ENCODE data around the gene FAM174C. TPM values are rescaled to one million over a fixed set of nuclear protein-coding genes. Genes with fewer than 3 reads are reported as not detected.
"Not testable (repeated sequence)": the region's sequence is repeated elsewhere in the genome, so short reads cannot be mapped to it uniquely, and the experiment has no call there.

FAM174C gene
- polyA plus RNA-seq, 10 donors = 7.9 to 17.0 (median 14.3) TPM

DNA sequence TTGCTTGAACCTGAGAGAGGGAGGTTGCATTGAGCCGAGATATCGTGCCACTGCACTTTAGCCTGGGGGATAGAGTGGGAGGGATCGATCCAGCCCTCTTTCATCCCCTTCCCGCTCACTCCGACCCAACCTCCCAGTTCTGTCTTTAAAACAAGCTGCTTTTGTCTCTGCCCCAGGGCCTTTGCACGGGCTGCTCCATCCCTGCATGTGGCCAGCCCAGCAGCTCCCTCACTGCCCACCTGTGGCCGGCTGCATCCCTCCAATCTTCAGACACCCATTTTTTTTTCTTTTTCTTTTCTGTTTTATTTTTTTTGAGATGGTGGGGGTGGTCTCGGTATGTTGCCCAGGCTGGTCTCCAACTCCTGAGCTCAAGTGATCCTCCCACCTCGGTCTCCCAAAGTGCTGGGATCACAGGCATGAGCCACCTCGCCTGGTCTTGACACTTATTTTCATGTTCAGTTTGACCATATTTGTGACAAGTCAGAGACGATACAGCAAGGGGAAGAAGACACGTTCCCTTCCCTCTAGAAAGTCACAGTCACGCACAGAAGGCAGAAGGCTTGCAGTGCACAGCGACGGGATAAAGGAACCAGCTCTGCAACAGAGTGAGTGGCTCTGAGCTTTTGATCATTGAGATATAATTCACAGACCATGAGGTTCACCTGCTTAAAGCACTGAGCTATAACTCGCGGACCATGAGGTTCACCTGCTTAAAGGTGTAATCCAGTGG lies 42.1 kb downstream of the FAM174C start:
- DNase-seq = no peak

DNA sequence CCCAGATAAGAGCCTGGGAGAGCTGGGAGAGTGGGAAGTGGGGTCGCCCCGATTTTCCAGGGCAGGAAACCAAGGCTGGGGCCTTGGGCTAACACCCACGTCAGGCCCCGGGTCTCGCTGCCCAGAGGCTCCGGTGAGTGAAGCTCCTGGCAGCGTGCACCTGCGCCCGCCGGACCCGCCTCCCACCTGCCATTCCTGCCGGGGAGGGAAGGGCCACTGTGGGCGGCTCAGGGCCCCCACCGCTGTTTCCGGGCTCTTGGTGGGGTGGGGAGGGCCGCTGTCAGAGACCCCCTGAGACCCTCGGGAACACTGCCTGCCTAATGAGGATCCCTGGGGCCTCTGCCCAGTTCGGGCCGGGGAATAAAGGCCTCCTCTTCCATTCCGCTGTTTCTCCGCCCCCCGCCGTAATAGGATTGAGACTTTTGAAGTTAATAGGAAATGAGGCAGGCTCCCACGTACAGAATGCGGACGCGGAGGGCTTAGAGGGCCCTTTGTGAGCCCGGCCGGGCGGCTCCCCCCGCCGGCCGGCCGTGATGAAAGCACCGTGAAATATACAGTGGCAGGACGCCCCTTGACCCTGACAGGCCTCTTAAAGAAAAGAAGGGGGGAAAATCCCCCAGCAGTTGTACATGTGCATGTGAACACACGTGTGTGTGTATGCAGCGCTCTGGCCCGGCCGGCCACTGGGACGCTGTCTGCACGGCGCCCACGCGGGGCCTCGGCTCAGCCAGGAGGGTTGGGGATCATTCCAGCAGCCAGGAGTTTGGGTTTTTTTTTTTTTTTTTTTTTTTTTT lies 43.5 kb downstream of the FAM174C start:
- DNase-seq = no peak

DNA sequence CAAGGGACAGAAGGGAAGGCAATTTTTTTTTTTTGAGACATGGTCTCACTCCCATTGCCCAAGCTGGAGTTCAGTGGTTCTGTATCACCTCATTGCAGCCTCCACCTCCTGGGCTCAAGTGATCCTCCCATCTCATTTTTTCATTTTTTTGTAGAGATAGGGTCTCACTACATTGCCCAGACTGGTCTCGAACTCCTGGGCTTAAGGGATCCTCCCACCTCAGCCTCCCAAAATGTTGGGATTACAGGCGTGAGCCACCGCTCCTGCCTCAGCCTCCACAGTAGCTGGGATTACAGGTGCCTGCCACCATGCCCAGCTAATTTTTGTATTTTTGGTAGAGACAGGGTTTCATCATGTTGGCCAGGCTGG lies 44.9 kb downstream of the FAM174C start:
- not testable (repeated sequence) for DNase-seq

DNA sequence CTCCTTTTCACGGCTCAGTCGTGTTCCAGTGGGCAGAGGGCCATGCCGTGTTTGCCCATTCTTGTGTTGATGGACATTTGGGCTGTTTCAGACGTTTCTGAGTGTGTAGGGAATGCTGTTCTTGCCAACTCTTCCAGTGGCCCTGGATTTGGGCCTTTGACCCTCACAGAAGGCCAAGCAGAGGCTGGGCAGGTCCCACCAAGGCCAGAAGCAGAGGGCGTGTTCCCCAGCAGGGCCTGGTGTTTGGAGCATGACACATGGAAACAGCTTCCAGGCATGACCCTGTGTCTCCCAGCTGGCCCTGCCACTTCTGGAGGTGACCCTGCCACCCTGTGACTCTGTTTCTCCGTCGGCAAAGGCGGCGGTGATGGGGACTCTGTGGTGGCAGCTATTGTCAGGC lies 46.2 kb downstream of the FAM174C start:
- no peak for DNase-seq

DNA sequence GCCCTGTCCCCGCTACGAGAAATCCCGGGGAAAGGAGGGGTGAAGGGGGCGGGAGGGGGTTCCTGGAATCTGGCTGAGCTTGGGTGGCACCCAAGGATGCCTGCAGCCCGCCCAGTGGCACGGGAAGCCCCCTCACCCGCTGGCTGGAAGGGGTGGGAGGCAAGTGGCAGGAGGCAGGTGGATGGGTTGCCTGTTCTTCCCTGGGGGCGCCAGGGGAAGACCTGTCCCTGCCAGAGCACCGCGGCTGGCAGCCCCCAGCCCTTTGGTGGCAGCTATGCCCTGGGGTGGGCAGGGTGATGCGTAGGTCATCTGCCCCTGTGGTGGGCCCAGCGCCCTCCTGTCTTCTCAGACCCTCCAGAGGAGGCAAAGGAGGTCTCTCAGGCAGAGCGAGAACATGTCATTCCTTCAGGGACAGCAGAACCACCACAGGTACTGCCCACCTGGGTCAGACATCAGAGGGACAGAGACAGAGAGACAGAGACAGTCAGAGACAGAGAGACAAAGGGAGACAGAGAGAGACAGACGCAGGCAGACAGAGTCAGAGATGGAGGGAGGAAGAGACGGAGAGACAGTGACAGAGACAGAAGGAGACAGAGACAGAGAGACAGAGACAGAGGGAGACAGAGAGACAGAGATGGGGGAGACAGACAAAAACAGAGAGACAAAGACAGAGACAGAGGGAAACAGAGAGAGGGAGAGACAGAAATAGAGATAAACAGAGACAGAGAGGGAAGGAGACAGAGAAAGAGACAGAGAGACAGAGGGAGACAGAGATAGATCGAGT lies 47.1 kb downstream of the FAM174C start:
- DNase-seq = no peak

DNA sequence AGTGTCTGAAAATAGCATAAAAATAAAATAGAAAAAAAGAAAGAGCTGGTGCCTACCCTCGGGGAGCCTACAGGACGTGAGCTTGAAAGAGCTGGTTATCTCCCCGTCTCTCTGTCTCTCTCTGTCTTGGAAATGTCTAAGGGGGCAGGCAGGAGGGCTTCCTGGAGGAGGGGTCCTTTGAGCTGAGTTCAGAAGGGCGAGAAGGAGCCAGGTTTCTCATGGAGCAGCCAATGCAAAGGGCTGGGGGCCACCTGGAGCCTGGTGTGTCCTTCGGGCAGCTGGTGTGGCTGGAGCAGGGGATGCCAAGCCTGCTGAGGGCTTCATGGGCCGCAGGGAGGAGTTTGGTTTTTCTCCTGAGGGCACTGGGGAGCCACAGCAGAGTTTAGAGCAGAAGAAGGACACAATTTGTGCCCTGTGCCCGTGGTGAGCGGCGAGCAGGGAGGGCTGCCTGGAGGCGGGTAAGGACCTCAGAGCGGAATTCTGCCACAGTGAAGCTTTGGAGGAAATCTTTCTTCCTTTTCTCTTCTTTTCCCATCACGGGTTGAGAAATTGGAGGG lies 49.0 kb downstream of the FAM174C start:
- no peak for DNase-seq

DNA sequence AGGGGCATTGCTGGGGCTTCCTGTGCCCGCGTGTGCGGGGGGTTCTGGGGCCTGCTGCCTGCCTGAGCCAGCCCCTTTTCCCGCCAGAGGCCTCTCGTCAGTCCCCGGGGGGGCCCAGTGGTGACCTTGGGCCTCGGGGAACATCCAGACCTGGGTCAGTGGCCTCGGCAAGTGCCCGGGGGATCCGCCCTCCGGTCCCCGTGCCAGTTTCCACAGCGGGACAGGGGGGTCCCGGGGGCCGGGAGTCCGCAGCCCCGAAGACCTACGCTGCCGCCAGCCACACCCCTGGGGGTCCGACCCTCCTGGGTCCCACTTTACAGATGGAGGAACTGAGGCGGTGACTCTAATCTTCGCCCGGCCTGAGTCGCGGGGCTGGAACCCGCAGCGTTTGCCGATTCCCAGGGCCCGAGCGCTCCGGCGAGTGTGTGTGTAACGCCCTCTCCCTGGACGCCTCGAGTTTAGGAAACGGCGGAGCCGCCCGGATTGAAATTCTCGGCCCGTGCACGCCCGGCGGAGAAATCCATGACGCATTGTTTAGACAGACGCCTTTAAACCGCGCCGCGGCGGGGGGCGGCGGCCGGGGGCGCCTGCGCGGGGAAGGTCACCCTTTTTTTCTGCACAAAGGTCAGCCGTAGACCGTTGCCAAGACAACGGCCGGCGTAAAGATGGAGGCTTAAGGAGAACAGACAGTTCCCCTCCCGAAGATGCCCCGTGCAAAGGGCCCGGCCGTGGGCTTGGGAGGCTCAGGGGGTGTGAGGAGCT lies 49.7 kb downstream of the FAM174C start:
- peak; percentile 74 to 92 (median 80) for DNase-seq

DNA sequence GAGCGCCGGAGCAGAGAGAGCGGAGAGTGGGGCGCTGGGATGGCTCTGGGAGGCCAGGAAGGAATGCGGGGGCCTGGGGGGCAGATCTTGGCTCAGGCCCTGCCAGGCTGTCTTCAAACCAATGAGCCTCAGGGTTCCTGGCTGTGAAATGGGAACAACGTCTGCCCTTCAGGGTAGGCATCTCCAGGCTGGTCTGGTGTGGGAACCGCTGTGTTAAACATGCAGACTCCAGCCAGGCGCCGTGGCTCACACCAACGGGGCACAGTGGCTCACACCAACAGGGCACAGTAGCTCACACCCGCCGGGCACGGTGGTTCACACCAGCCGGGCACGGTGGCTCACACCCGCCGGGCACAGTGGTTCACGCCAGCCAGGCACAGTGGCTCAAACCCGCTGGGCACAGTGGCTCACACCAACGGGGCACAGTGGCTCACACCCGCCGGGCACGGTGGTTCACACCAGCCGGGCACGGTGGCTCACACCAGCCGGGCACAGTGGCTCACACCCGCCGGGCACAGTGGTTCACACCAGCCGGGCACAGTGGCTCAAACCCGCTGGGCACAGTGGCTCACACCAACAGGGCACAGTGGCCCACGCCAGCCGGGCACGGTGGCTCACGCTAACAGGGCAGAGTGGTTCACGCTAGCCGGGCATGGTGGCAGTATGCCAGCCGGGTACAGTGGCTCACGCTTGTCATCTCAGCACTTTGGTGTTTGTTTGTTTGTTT lies 50.4 kb downstream of the FAM174C start:
- no peak for DNase-seq

DNA sequence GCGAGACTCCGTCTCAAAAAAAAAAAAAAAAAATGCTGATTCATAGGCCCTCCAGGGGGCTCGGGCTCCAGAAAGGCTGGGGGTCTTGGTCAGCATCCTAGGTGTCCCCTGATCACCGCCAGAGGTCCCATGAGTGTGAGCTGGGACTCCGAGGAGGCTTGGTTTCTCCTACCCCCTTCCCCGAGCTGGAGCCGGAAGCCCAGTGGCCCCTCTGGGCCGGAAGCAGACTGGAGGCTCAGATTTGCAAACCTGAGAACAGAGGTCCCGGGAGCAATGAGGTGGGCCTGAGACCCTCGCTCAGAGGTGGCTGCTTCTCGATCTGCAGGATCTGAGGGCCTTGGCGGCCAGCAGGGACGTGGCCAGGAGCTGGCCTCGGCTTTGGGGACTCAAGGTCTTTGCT lies 51.8 kb downstream of the FAM174C start:
- DNase-seq = no peak

Other genes starting within 250 kb of the FAM174C start
- 10 to 100 TPM; 40.4 to 84.7 (median 54.1) TPM for gene CNN2, start 248.9 kb upstream of the FAM174C start, polyA plus RNA-seq (ENCODE audit: insufficient read length in 10 of 10)
- gene ABCA7, start 235.4 kb upstream of the FAM174C start, polyA plus RNA-seq (ENCODE audit: insufficient read length in 10 of 10) = 10 to 100 TPM in 9 of 10 donors, 1 to 10 TPM in 1; 4.8 to 29.3 (median 12.0) TPM
- 10 to 100 TPM in 5 of 10 donors, 1 to 10 TPM in 5; 6.3 to 20.7 (median 10.1) TPM for gene ARHGAP45, start 208.4 kb upstream of the FAM174C start, polyA plus RNA-seq (ENCODE audit: insufficient read length in 10 of 10)
- gene POLR2E, start 180.2 kb upstream of the FAM174C start, polyA plus RNA-seq (ENCODE audit: insufficient read length in 10 of 10) = 100 to 1,000 TPM in 8 of 10 donors, 10 to 100 TPM in 2; 81.8 to 145 (median 110) TPM
- 100 to 1,000 TPM; 117 to 183 (median 150) TPM for gene GPX4, start 171.5 kb upstream of the FAM174C start, polyA plus RNA-seq (ENCODE audit: insufficient read length in 10 of 10)
- 10 to 100 TPM in 5 of 10 donors, 1 to 10 TPM in 5; 6.1 to 14.5 (median 10.4) TPM for gene SBNO2, start 101.3 kb upstream of the FAM174C start, polyA plus RNA-seq (ENCODE audit: insufficient read length in 10 of 10)
- gene STK11, start 69.8 kb upstream of the FAM174C start, polyA plus RNA-seq (ENCODE audit: insufficient read length in 10 of 10) = 10 to 100 TPM; 37.8 to 53.7 (median 47.7) TPM
- gene CBARP, start 37.5 kb upstream of the FAM174C start, polyA plus RNA-seq (ENCODE audit: insufficient read length in 10 of 10) = 1 to 10 TPM in 7 of 10 donors, under 1 TPM in 3; 0.97 to 2.7 (median 1.2) TPM
- gene ATP5F1D, start 33.8 kb upstream of the FAM174C start, polyA plus RNA-seq (ENCODE audit: insufficient read length in 10 of 10) = 100 to 1,000 TPM; 114 to 184 (median 135) TPM
- 10 to 100 TPM; 27.7 to 44.0 (median 33.6) TPM for gene MIDN, start 26.9 kb upstream of the FAM174C start, polyA plus RNA-seq (ENCODE audit: insufficient read length in 10 of 10)
- gene CIRBP, start 6.2 kb upstream of the FAM174C start, polyA plus RNA-seq (ENCODE audit: insufficient read length in 10 of 10) = 100 to 1,000 TPM; 408 to 480 (median 436) TPM
- gene EFNA2, start 10.3 kb downstream of the FAM174C start, polyA plus RNA-seq (ENCODE audit: insufficient read length in 10 of 10) = 1 to 10 TPM in 7 of 10 donors, under 1 TPM in 3; 0.29 to 2.4 (median 1.3) TPM
- gene NDUFS7, start 108.4 kb downstream of the FAM174C start, polyA plus RNA-seq (ENCODE audit: insufficient read length in 10 of 10) = 10 to 100 TPM; 51.3 to 94.1 (median 63.8) TPM
- 100 to 1,000 TPM; 133 to 200 (median 160) TPM for gene GAMT, start 126.0 kb downstream of the FAM174C start, polyA plus RNA-seq (ENCODE audit: insufficient read length in 10 of 10)
- gene DAZAP1, start 132.1 kb downstream of the FAM174C start, polyA plus RNA-seq (ENCODE audit: insufficient read length in 10 of 10) = 10 to 100 TPM; 52.2 to 76.1 (median 64.0) TPM
- 1,000 to 10,000 TPM in 5 of 10 donors, 100 to 1,000 TPM in 5; 743 to 1,364 (median 1,019) TPM for gene RPS15, start 162.9 kb downstream of the FAM174C start, polyA plus RNA-seq (ENCODE audit: insufficient read length in 10 of 10)
- 1 to 10 TPM in 2 of 10 donors, under 1 TPM in 8; 0.47 to 1.2 (median 0.82) TPM for gene APC2, start 174.6 kb downstream of the FAM174C start, polyA plus RNA-seq (ENCODE audit: insufficient read length in 10 of 10)
- 10 to 100 TPM; 11.6 to 20.9 (median 15.8) TPM for gene C19orf25, start 203.7 kb downstream of the FAM174C start, polyA plus RNA-seq (ENCODE audit: insufficient read length in 10 of 10)
- gene PCSK4, start 214.8 kb downstream of the FAM174C start, polyA plus RNA-seq (ENCODE audit: insufficient read length in 10 of 10) = 1 to 10 TPM in 4 of 10 donors, under 1 TPM in 6; 0.46 to 2.0 (median 0.88) TPM
- gene REEP6, start 215.7 kb downstream of the FAM174C start, polyA plus RNA-seq (ENCODE audit: insufficient read length in 10 of 10) = 1 to 10 TPM; 1.4 to 2.6 (median 1.8) TPM
- gene ADAMTSL5, start 237.5 kb downstream of the FAM174C start, polyA plus RNA-seq (ENCODE audit: insufficient read length in 10 of 10) = 10 to 100 TPM in 9 of 10 donors, 1 to 10 TPM in 1; 7.4 to 17.8 (median 13.8) TPM
- under 1 TPM in 9 of 10 donors, not detected in 1; 0.07 to 0.80 (median 0.16) TPM for gene PLK5, start 248.5 kb downstream of the FAM174C start, polyA plus RNA-seq (ENCODE audit: insufficient read length in 10 of 10)

Data from muscle of back (tissue), 11 donors.